ENCODE measurements around the gene DENND1A. TPM values are rescaled to one million over a fixed set of nuclear protein-coding genes. Genes with fewer than 3 reads are reported as not detected.
"Not testable (repeated sequence)": the region's sequence is repeated elsewhere in the genome, so short reads cannot be mapped to it uniquely, and the experiment has no call there.

The DENND1A gene
- total RNA-seq, 1 donor = 22.9 TPM

GRCh38 chr9:123434619-123435240 lies 495.2 kb downstream of the DENND1A start:
- no peak for DNase-seq (ENCODE audit: low read depth)
- no peak for TF ChIP-seq CTCF (IDR thresholded peaks at IDR 0.05; ENCODE audit: insufficient read depth, low read depth, low read length)
- H3K4me3 ChIP-seq (ENCODE audit: low read depth, low read length) = no peak overlapping the region

- no peak for TF ChIP-seq CTCF (IDR thresholded peaks at IDR 0.05; ENCODE audit: insufficient read depth, low read depth, low read length)
- DNase-seq (ENCODE audit: low read depth) = no peak
- H3K4me3 ChIP-seq (ENCODE audit: low read depth, low read length) = no peak overlapping the region
These were observed 497.3 kb downstream of the DENND1A start for GRCh38 chr9:123432331-123433236.

- DNase-seq (ENCODE audit: low read depth) = no peak
- no peak for TF ChIP-seq CTCF (IDR thresholded peaks at IDR 0.05; ENCODE audit: insufficient read depth, low read depth, low read length)
- no peak overlapping the region for H3K4me3 ChIP-seq (ENCODE audit: low read depth, low read length)
These were observed 498.3 kb downstream of the DENND1A start for GRCh38 chr9:123431581-123431980.

GRCh38 chr9:123428450-123428849 lies 501.5 kb downstream of the DENND1A start:
- DNase-seq (ENCODE audit: low read depth); H3K4me3 ChIP-seq (ENCODE audit: low read depth, low read length): not testable (repeated sequence)

- no peak for TF ChIP-seq CTCF (IDR thresholded peaks at IDR 0.05; ENCODE audit: insufficient read depth, low read depth, low read length)
These were observed 503.5 kb downstream of the DENND1A start for GRCh38 chr9:123426406-123426805.

GRCh38 chr9:123425836-123426365 lies 504.0 kb downstream of the DENND1A start:
- TF ChIP-seq CTCF (IDR thresholded peaks at IDR 0.05; ENCODE audit: insufficient read depth, low read depth, low read length) = no peak
- no peak overlapping the region for H3K4me3 ChIP-seq (ENCODE audit: low read depth, low read length)
- DNase-seq (ENCODE audit: low read depth) = no peak

More at GRCh38 chr9:123426406-123426805, 503.5 kb downstream of the DENND1A start:
- no peak for DNase-seq (ENCODE audit: low read depth)
- no peak overlapping the region for H3K4me3 ChIP-seq (ENCODE audit: low read depth, low read length)

GRCh38 chr9:123425261-123425821 lies 504.6 kb downstream of the DENND1A start:
- DNase-seq (ENCODE audit: low read depth) = no peak
- no peak for TF ChIP-seq CTCF (IDR thresholded peaks at IDR 0.05; ENCODE audit: insufficient read depth, low read depth, low read length)
- no peak overlapping the region for H3K4me3 ChIP-seq (ENCODE audit: low read depth, low read length)

All from fibroblast of villous mesenchyme (primary cell).